Stomach (tissue), 4 donors: Measurements from ENCODE around the gene HNF4A.

ENCODE experiments used
- POLR2AphosphoS5 ChIP-seq, 3 donors: sonication (generic); formaldehyde crosslinking; IDR thresholded peaks; one replicate each; pipeline ENCODE4 v1.6.1; 2016; ENCODE audit warnings: antibody characterized with exemption in 3 of 3
- TF ChIP-seq, protein P1 (sequence below), 7 experiments: fragments of 450-650 bp in 4 of 7; fragments of 200-600 bp in 3 of 7; sonication (generic) in 3 of 7; IDR thresholded peaks; one replicate each; pipeline ENCODE4 v1.5.1; 2016 to 2019; ENCODE audit warnings: antibody characterized with exemption in 7 of 7, control low read depth in 2 of 7, mild to moderate bottlenecking in 1 of 7

- TF ChIP-seq, protein P1, sequence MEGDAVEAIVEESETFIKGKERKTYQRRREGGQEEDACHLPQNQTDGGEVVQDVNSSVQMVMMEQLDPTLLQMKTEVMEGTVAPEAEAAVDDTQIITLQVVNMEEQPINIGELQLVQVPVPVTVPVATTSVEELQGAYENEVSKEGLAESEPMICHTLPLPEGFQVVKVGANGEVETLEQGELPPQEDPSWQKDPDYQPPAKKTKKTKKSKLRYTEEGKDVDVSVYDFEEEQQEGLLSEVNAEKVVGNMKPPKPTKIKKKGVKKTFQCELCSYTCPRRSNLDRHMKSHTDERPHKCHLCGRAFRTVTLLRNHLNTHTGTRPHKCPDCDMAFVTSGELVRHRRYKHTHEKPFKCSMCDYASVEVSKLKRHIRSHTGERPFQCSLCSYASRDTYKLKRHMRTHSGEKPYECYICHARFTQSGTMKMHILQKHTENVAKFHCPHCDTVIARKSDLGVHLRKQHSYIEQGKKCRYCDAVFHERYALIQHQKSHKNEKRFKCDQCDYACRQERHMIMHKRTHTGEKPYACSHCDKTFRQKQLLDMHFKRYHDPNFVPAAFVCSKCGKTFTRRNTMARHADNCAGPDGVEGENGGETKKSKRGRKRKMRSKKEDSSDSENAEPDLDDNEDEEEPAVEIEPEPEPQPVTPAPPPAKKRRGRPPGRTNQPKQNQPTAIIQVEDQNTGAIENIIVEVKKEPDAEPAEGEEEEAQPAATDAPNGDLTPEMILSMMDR (IDR thresholded peaks at IDR 0.05) = no peak
- no peak for TF ChIP-seq POLR2AphosphoS5 (IDR thresholded peaks at IDR 0.05)
Measured at GRCh38 chr20:44465001-44465560, 109.6 kb downstream of the HNF4A start.
